CD4-positive, CD25-positive, alpha-beta regulatory T cell (primary cell): ENCODE data around the gene PTPRN2. TPM values are rescaled to one million over a fixed set of nuclear protein-coding genes. Genes with fewer than 3 reads are reported as not detected.

Experiments
- ATAC-seq, 2 donors: fragments of 150-1000 bp; cut with Tn5 transposase; one replicate each; pipeline ENCODE4 v1.10.0; 2021; ENCODE audit warnings: low read depth in 2 of 2, moderate number of reproducible peaks in 2 of 2, moderate library complexity in 1 of 2
- DNase-seq, 3 donors: peaks; one replicate each; pipeline versions ENCODE4 v3.0.0 to v3.0.0-alpha.2; 2012 to 2022; ENCODE audit warnings: mixed read lengths in 1 of 3
- H3K27ac ChIP-seq: one replicate; pipeline ENCODE4 v1.7.0; 2013; ENCODE audit warnings: mild to moderate bottlenecking, low read length; ENCODE audit not compliant: insufficient read depth, poor library complexity, severe bottlenecking
- H3K27me3 ChIP-seq: one replicate; pipeline ENCODE4 v1.7.0; 2013; ENCODE audit warnings: low read length; ENCODE audit not compliant: control insufficient read depth, insufficient read depth
- H3K36me3 ChIP-seq: one replicate; pipeline ENCODE4 v1.7.0; 2013; ENCODE audit warnings: mild to moderate bottlenecking, low read length, moderate library complexity; ENCODE audit not compliant: control insufficient read depth, insufficient read depth
- H3K4me1 ChIP-seq: 2 replicates; pipeline ENCODE4 v1.7.0; 2013; ENCODE audit warnings: mild to moderate bottlenecking, low read length; ENCODE audit not compliant: insufficient read depth, control insufficient read depth, poor library complexity, severe bottlenecking
- H3K4me3 ChIP-seq: one replicate; pipeline ENCODE4 v1.7.0; 2013; ENCODE audit warnings: low read depth, mild to moderate bottlenecking, low read length, moderate library complexity
- H3K9me3 ChIP-seq, 2 experiments: 1 replicate in 1 of 2; 2 replicates in 1 of 2; pipeline ENCODE4 v1.7.0; 2013; ENCODE audit warnings: low read length in 2 of 2, mild to moderate bottlenecking in 1 of 2, moderate library complexity in 1 of 2; ENCODE audit not compliant: control insufficient read depth in 2 of 2
- H3K27ac Mint-ChIP-seq, 3 donors: one replicate each; pipeline ENCODE4 v1.8.0; 2020 to 2022; ENCODE audit warnings: mild to moderate bottlenecking in 3 of 3, mixed read lengths in 3 of 3, moderate library complexity in 2 of 3
- H3K27me3 Mint-ChIP-seq: one replicate; pipeline ENCODE4 v1.8.0; 2022; ENCODE audit warnings: mild to moderate bottlenecking, mixed read lengths
- H3K36me3 Mint-ChIP-seq: one replicate; pipeline ENCODE4 v1.8.0; 2020; ENCODE audit warnings: mixed read lengths
- H3K4me1 Mint-ChIP-seq, 4 donors: one replicate each; pipeline ENCODE4 v1.8.0; 2020 to 2022; ENCODE audit warnings: mixed read lengths in 4 of 4, mild to moderate bottlenecking in 1 of 4
- H3K4me3 Mint-ChIP-seq, 4 donors: one replicate each; pipeline ENCODE4 v1.8.0; 2020 to 2022; ENCODE audit warnings: mild to moderate bottlenecking in 4 of 4, mixed read lengths in 4 of 4, moderate library complexity in 3 of 4
- H3K9me3 Mint-ChIP-seq, 7 donors: one replicate each; pipeline ENCODE4 v1.8.0; 2020 to 2022; ENCODE audit warnings: mixed read lengths in 7 of 7, mild to moderate bottlenecking in 3 of 7, moderate library complexity in 2 of 7
- polyA plus RNA-seq, 4 donors: library from polyadenylated mRNA; unstranded; fragments of 300-500 nt; fragmentation: Illumina TruSeq; gene quantifications; one replicate each; pipeline ENCODE4 v1.2.3, GENCODE V29; 2021
- total RNA-seq: library from RNA; stranded (reverse); gene quantifications from one replicate; pipeline ENCODE4 v1.2.3, GENCODE V29; 2022

Gene PTPRN2
- total and polyA plus RNA-seq, 5 donors from 2014 or later = 1.6 to 4.7 (median 2.7) TPM

- ATAC-seq (no peak), DNase-seq (no peak)
- Histone ChIP-seq H3K27me3 (no peaks in the 10 kb centered on the region), H3K9me3 (peaks cover 2 to 5% of the 10 kb centered on the region in 2 experiments), H3K36me3 (no peaks in the 10 kb centered on the region), H3K27ac (no peak overlapping the region), H3K4me3 (no peak overlapping the region), H3K4me1 (no peaks in the 10 kb centered on the region)
- no peak overlapping the region for H3K27ac Mint-ChIP-seq
- no peaks in the 10 kb centered on the region for H3K4me1 Mint-ChIP-seq
- H3K27me3 Mint-ChIP-seq = no peaks in the 10 kb centered on the region
- peaks cover 0 to 5% (median 0%) of the 10 kb centered on the region in 7 donors for H3K9me3 Mint-ChIP-seq
- no peaks in the 10 kb centered on the region for H3K36me3 Mint-ChIP-seq
- H3K4me3 Mint-ChIP-seq = no peak overlapping the region
Observed at GRCh38 chr7:158053183-158053915, 534.3 kb downstream of the PTPRN2 start.

- Mint-ChIP-seq H3K36me3 (no peaks in the 10 kb centered on the region), H3K27me3 (no peaks in the 10 kb centered on the region), H3K4me1 (no peaks in the 10 kb centered on the region), H3K4me3 (no peak overlapping the region), H3K27ac (no peak overlapping the region), H3K9me3 (peaks cover 0 to 5% (median 0%) of the 10 kb centered on the region in 7 donors)
- Histone ChIP-seq H3K36me3 (no peaks in the 10 kb centered on the region), H3K4me3 (no peak overlapping the region), H3K27me3 (no peaks in the 10 kb centered on the region), H3K27ac (no peak overlapping the region), H3K4me1 (no peaks in the 10 kb centered on the region), H3K9me3 (peaks cover 2 to 5% of the 10 kb centered on the region in 2 experiments)
- no peak for DNase-seq
- ATAC-seq = no peak
Observed at GRCh38 chr7:158052381-158053060, 535.1 kb downstream of the PTPRN2 start.

- DNase-seq = no peak
- Mint-ChIP-seq H3K27ac (no peak overlapping the region), H3K9me3 (peaks cover 0 to 5% (median 0%) of the 10 kb centered on the region in 7 donors), H3K4me1 (no peaks in the 10 kb centered on the region), H3K27me3 (no peaks in the 10 kb centered on the region), H3K36me3 (no peaks in the 10 kb centered on the region), H3K4me3 (no peak overlapping the region)
- Histone ChIP-seq H3K4me1 (no peaks in the 10 kb centered on the region), H3K27ac (no peak overlapping the region), H3K4me3 (no peak overlapping the region), H3K27me3 (no peaks in the 10 kb centered on the region), H3K9me3 (peaks cover 0 to 5% of the 10 kb centered on the region in 2 experiments), H3K36me3 (no peaks in the 10 kb centered on the region)
- ATAC-seq = no peak
Observed at GRCh38 chr7:158051776-158052175, 535.8 kb downstream of the PTPRN2 start.

GRCh38 chr7:158050978-158051651 is 536.5 kb downstream of the PTPRN2 start:
- ATAC-seq = no peak

GRCh38 chr7:158050441-158050977 is 537.1 kb downstream of the PTPRN2 start:
- H3K27ac Mint-ChIP-seq = no peak overlapping the region
- ATAC-seq (no peak), DNase-seq (no peak)
- Histone ChIP-seq H3K4me1 (no peaks in the 10 kb centered on the region), H3K4me3 (no peak overlapping the region), H3K27ac (no peak overlapping the region), H3K36me3 (no peaks in the 10 kb centered on the region), H3K27me3 (no peaks in the 10 kb centered on the region), H3K9me3 (no peaks in the 10 kb centered on the region)
- H3K27me3 Mint-ChIP-seq = no peaks in the 10 kb centered on the region
- no peaks in the 10 kb centered on the region for H3K36me3 Mint-ChIP-seq
- no peaks in the 10 kb centered on the region for H3K4me1 Mint-ChIP-seq
- H3K9me3 Mint-ChIP-seq = peaks cover 0 to 5% (median 0%) of the 10 kb centered on the region in 7 donors
- no peak overlapping the region for H3K4me3 Mint-ChIP-seq

More at GRCh38 chr7:158050978-158051651, 536.5 kb downstream of the PTPRN2 start:
- Histone ChIP-seq H3K4me3 (no peak overlapping the region), H3K9me3 (no peaks in the 10 kb centered on the region), H3K27ac (no peak overlapping the region), H3K4me1 (no peaks in the 10 kb centered on the region), H3K36me3 (no peaks in the 10 kb centered on the region), H3K27me3 (no peaks in the 10 kb centered on the region)
- H3K27me3 Mint-ChIP-seq = no peaks in the 10 kb centered on the region
- DNase-seq = no peak
- H3K36me3 Mint-ChIP-seq = no peaks in the 10 kb centered on the region
- no peaks in the 10 kb centered on the region for H3K4me1 Mint-ChIP-seq
- no peak overlapping the region for H3K27ac Mint-ChIP-seq
- peaks cover 0 to 5% (median 0%) of the 10 kb centered on the region in 7 donors for H3K9me3 Mint-ChIP-seq
- H3K4me3 Mint-ChIP-seq = no peak overlapping the region

- no peak for ATAC-seq
- no peak overlapping the region for H3K4me3 Mint-ChIP-seq
- Histone ChIP-seq H3K36me3 (no peaks in the 10 kb centered on the region), H3K4me1 (no peaks in the 10 kb centered on the region), H3K9me3 (no peaks in the 10 kb centered on the region), H3K27me3 (no peaks in the 10 kb centered on the region), H3K27ac (no peak overlapping the region), H3K4me3 (no peak overlapping the region)
- no peak overlapping the region for H3K27ac Mint-ChIP-seq
- H3K9me3 Mint-ChIP-seq = peaks cover 0 to 5% (median 0%) of the 10 kb centered on the region in 7 donors
- H3K36me3 Mint-ChIP-seq = no peaks in the 10 kb centered on the region
- no peaks in the 10 kb centered on the region for H3K4me1 Mint-ChIP-seq
- DNase-seq = no peak
- no peaks in the 10 kb centered on the region for H3K27me3 Mint-ChIP-seq
Observed at GRCh38 chr7:158049271-158049670, 538.4 kb downstream of the PTPRN2 start.

- H3K27ac Mint-ChIP-seq = no peak overlapping the region
- H3K27me3 Mint-ChIP-seq = no peaks in the 10 kb centered on the region
- Histone ChIP-seq H3K27ac (no peak overlapping the region), H3K36me3 (no peaks in the 10 kb centered on the region), H3K9me3 (no peaks in the 10 kb centered on the region), H3K4me3 (no peak overlapping the region), H3K27me3 (no peaks in the 10 kb centered on the region), H3K4me1 (no peaks in the 10 kb centered on the region)
- peaks cover 0 to 5% (median 0%) of the 10 kb centered on the region in 7 donors for H3K9me3 Mint-ChIP-seq
- ATAC-seq = no peak
- no peaks in the 10 kb centered on the region for H3K4me1 Mint-ChIP-seq
- H3K4me3 Mint-ChIP-seq = no peak overlapping the region
- no peaks in the 10 kb centered on the region for H3K36me3 Mint-ChIP-seq
- DNase-seq = no peak
Observed at GRCh38 chr7:158048569-158048968, 539.1 kb downstream of the PTPRN2 start.
